HepG2 (cell line): ENCODE results near the gene CD86. TPM values are rescaled to one million over a fixed set of nuclear protein-coding genes. Genes with fewer than 3 reads are reported as not detected.
A peak's percentile ranks its signal among the peaks of the same experiment; 100 is the strongest.

Source experiments
- ATF6 ChIP-seq: sonication (generic); formaldehyde crosslinking; conservative IDR thresholded peaks from 2 replicates; pipeline ENCODE4 v1.4.0; 2020; ENCODE audit warnings: missing genetic modification reagents
- ATM ChIP-seq: fragments of 450-650 bp; IDR thresholded peaks from 2 replicates; pipeline ENCODE4 v1.7.1; 2017; ENCODE audit warnings: mild to moderate bottlenecking, borderline replicate concordance
- EEA1 ChIP-seq: sonication (generic); formaldehyde crosslinking; IDR thresholded peaks from 2 replicates; pipeline ENCODE4 v1.5.1; 2020; ENCODE audit warnings: mild to moderate bottlenecking, missing genetic modification reagents, borderline replicate concordance
- EHMT2 ChIP-seq: fragments of 200-600 bp; sonication (generic); IDR thresholded peaks from 2 replicates; pipeline ENCODE4 v1.7.0; 2017; ENCODE audit warnings: antibody characterized with exemption, low read depth, low read length, borderline replicate concordance
- ESRRA ChIP-seq: sonication (generic); formaldehyde crosslinking; IDR thresholded peaks from 2 replicates; pipeline ENCODE4 v1.5.1; 2020; ENCODE audit warnings: mild to moderate bottlenecking, low read depth, missing genetic modification reagents
- FUBP1 ChIP-seq: sonication (generic); formaldehyde crosslinking; IDR thresholded peaks from 2 replicates; pipeline ENCODE4 v1.5.1; 2020; ENCODE audit warnings: missing genetic modification reagents, mild to moderate bottlenecking, borderline replicate concordance
- GLI4 ChIP-seq: sonication (generic); formaldehyde crosslinking; IDR thresholded peaks from 2 replicates; pipeline ENCODE4 v1.5.1; 2020; ENCODE audit warnings: missing genetic modification reagents, mild to moderate bottlenecking, moderate library complexity, borderline replicate concordance
- GLMP ChIP-seq: sonication (generic); formaldehyde crosslinking; IDR thresholded peaks from 2 replicates; pipeline ENCODE4 v1.9.0; 2021; ENCODE audit warnings: missing genetic modification reagents, mild to moderate bottlenecking, borderline replicate concordance
- HDAC6 ChIP-seq: fragments of 200-600 bp; sonication (generic); IDR thresholded peaks from 2 replicates; pipeline ENCODE4 v1.7.0; 2017; ENCODE audit warnings: mild to moderate bottlenecking, antibody characterized with exemption, low read length, low read depth
- ISL2 ChIP-seq: sonication (generic); formaldehyde crosslinking; IDR thresholded peaks from 2 replicates; pipeline ENCODE4 v1.5.0; 2020; ENCODE audit warnings: missing genetic modification reagents
- MED8 ChIP-seq: sonication (generic); formaldehyde crosslinking; IDR thresholded peaks from 2 replicates; pipeline ENCODE4 v1.8.1; 2023; ENCODE audit warnings: mild to moderate bottlenecking, missing genetic modification reagents; ENCODE audit not compliant: insufficient replicate concordance
- REXO4 ChIP-seq: sonication (generic); formaldehyde crosslinking; IDR thresholded peaks from 2 replicates; pipeline ENCODE4 v1.8.0; 2022; ENCODE audit warnings: missing genetic modification reagents, mild to moderate bottlenecking, borderline replicate concordance
- SAP130 ChIP-seq: IDR thresholded peaks from 2 replicates; pipeline ENCODE4 v1.6.1; 2016; ENCODE audit warnings: low read depth
- ZMYM2 ChIP-seq: sonication (generic); formaldehyde crosslinking; IDR thresholded peaks from 2 replicates; pipeline ENCODE4 v1.8.0; 2022; ENCODE audit warnings: mild to moderate bottlenecking, missing genetic modification reagents
- ZNF180 ChIP-seq: sonication (generic); formaldehyde crosslinking; IDR thresholded peaks from 2 replicates; pipeline ENCODE4 v1.4.0; 2020; ENCODE audit warnings: low read depth, missing genetic modification reagents, borderline replicate concordance
- ZNF280B ChIP-seq: sonication (generic); formaldehyde crosslinking; IDR thresholded peaks from 2 replicates; pipeline ENCODE4 v1.5.0; 2020; ENCODE audit warnings: missing genetic modification reagents, mild to moderate bottlenecking, borderline replicate concordance
- ZNF282 ChIP-seq: fragments of 450-650 bp; IDR thresholded peaks from 2 replicates; pipeline ENCODE4 v1.6.1; 2018; ENCODE audit not compliant: partially characterized antibody
- ZNF326 ChIP-seq: sonication (generic); formaldehyde crosslinking; IDR thresholded peaks from 2 replicates; pipeline ENCODE4 v1.4.0; 2020; ENCODE audit warnings: missing genetic modification reagents, borderline replicate concordance
- ZNF503 ChIP-seq: sonication (generic); formaldehyde crosslinking; IDR thresholded peaks from 2 replicates; pipeline ENCODE4 v1.4.0; 2020; ENCODE audit warnings: missing genetic modification reagents
- ZNF530 ChIP-seq: sonication (generic); formaldehyde crosslinking; IDR thresholded peaks from 2 replicates; pipeline ENCODE4 v1.5.0; 2020; ENCODE audit warnings: low read depth, mild to moderate bottlenecking, missing genetic modification reagents
- polyA plus RNA-seq, 8 experiments: library from polyadenylated mRNA; depleted of rRNA in 3 of 8; stranded (reverse) in 7 of 8; unstranded in 1 of 8; fragments of >200 nt; fragmentation: Illumina TruSeq in 4 of 8; extraction: Trizol in 4 of 8; gene quantifications; 2 replicates each; pipeline versions ENCODE4 v1.2.1 to v1.2.3, GENCODE V29; 2011 to 2016; ENCODE audit warnings: low read depth in 4 of 8, missing spikeins in 1 of 8, mixed read lengths in 1 of 8; ENCODE audit not compliant: insufficient read depth in 1 of 8
- total RNA-seq, 5 experiments: library from RNA; depleted of rRNA; stranded (reverse); fragments of >200 nt; fragmentation: Illumina TruSeq; extraction: Trizol; gene quantifications; 2 replicates each; pipeline ENCODE4 v1.2.3, GENCODE V29; 2016; ENCODE audit warnings: low read depth in 1 of 5

CD86 gene
- total and polyA plus RNA-seq, 2 of the 13 experiments (the other 11 are each of a cell fraction or from before 2014, with no cell fraction given): not detected

GRCh38 chr3:122076491-122077292 is 21.5 kb downstream of the CD86 start (continued):
- TF ChIP-seq ZNF530 (CRISPR knock-in tag) (no peak), SAP130 (CRISPR knock-in tag) (no peak), ATF6 (CRISPR knock-in tag) (no peak), ZNF282 (no peak), ZNF280B (CRISPR knock-in tag) (no peak), REXO4 (CRISPR knock-in tag) (no peak), EEA1 (CRISPR knock-in tag) (no peak), ZNF503 (no peak), ZNF180 (CRISPR knock-in tag) (no peak), MED8 (no peak), GLI4 (no peak), ESRRA (CRISPR knock-in tag) (peak; percentile 47; the same call in 1 of the 2 replicates), EHMT2 (peak; percentile 48; the same call in 1 of the 2 replicates), GLMP (CRISPR knock-in tag) (no peak), ISL2 (CRISPR knock-in tag) (no peak), ZMYM2 (CRISPR knock-in tag) (0 out of 2 replicates have a peak, but pooled peaks have one; percentile 40), ATM (no peak), ZNF326 (no peak), FUBP1 (CRISPR knock-in tag) (no peak), HDAC6 (no peak)
